HCT116 (cell line): Measurements from ENCODE around the gene SH3D19. TPM values are rescaled to one million over a fixed set of nuclear protein-coding genes. Genes with fewer than 3 reads are reported as not detected.

Experiments
- ATAC-seq: fragments of 200-7000 bp; cut with Tn5 transposase; 2 replicates; pipeline ENCODE4 v1.9.1; 2020; ENCODE audit warnings: mild to moderate bottlenecking, moderate library complexity
- BruUV-seq: library from RNA; stranded (reverse); fragments of 400-500 nt; replicated peaks from 2 replicates; lab custom pipeline; 2021; lab: Mats Ljungman, UMichigan
- CTCF ChIA-PET: fragments of 300-600 bp; sonication (Branson Sonifier 250); formaldehyde crosslinking; loops from one replicate; lab custom pipeline; 2021; ENCODE audit warnings: antibody characterized with exemption; lab: Charles Lee
- POLR2A ChIA-PET: fragments of 300-600, 350-600 bp; sonication (Branson Sonifier 250); formaldehyde crosslinking; loops from one replicate; lab custom pipeline; 2021; ENCODE audit warnings: antibody characterized with exemption; lab: Charles Lee
- RAD21 ChIA-PET, 2 experiments: fragments of 300-600 bp; sonication (Branson Sonifier 250); formaldehyde crosslinking; loops; one replicate each; lab custom pipeline; 2023; ENCODE audit warnings: low total read pairs in 2 of 2; ENCODE audit not compliant: uncharacterized antibody in 2 of 2, unreplicated experiment in 2 of 2, low non-redundant PET in 1 of 2; lab: Charles Lee
- DNase-seq: peaks from one replicate; pipeline ENCODE4 v3.0.0-alpha.2; 2010; ENCODE audit warnings: low read depth, low spot score
- H2AFZ ChIP-seq: fragments of 200-600 bp; shearing (Covaris generic), sonication (generic); 2 replicates; pipeline ENCODE4 v1.6.1; 2017; ENCODE audit warnings: low read depth, mixed run types, mixed read lengths, antibody characterized with exemption, low read length; ENCODE audit not compliant: poor library complexity, severe bottlenecking
- H3K27ac ChIP-seq: 2 replicates; pipeline ENCODE4 v1.5.1; 2012; ENCODE audit warnings: low read depth, low read length
- H3K27me3 ChIP-seq: fragments of 200-600 bp; sonication (generic); 2 replicates; pipeline ENCODE4 v1.6.1; 2016; ENCODE audit warnings: mixed run types, low read length, mixed read lengths; ENCODE audit not compliant: insufficient read depth
- H3K36me3 ChIP-seq, 2 experiments: fragments of 200-500 bp in 1 of 2; fragments of 200-600 bp in 1 of 2; sonication (Bioruptor generic) in 1 of 2; sonication (generic) in 1 of 2; 2 replicates each; pipeline versions ENCODE4 v1.5.1 to v1.6.1; 2014 to 2016; ENCODE audit warnings: low read length in 2 of 2, inconsistent platforms in 1 of 2, mixed read lengths in 1 of 2, mixed run types in 1 of 2; ENCODE audit not compliant: insufficient read depth in 2 of 2, control insufficient read depth in 1 of 2
- H3K4me1 ChIP-seq, 2 experiments: fragments of 200-600 bp in 1 of 2; sonication (generic) in 1 of 2; 2 replicates each; pipeline versions ENCODE4 v1.5.1 to v1.6.1; 2012 to 2017; ENCODE audit warnings: low read length in 2 of 2, inconsistent platforms in 1 of 2, mild to moderate bottlenecking in 1 of 2, mixed read lengths in 1 of 2, mixed run types in 1 of 2, moderate library complexity in 1 of 2; ENCODE audit not compliant: insufficient read depth in 2 of 2, control insufficient read depth in 1 of 2
- H3K4me2 ChIP-seq: fragments of 200-600 bp; sonication (generic); 2 replicates; pipeline ENCODE4 v1.6.1; 2017; ENCODE audit warnings: mixed run types, low read length, mixed read lengths
- H3K4me3 ChIP-seq, 2 experiments: fragments of 200-600 bp in 1 of 2; sonication (generic) in 1 of 2; replicated peaks in 1 of 2; 2 replicates each; pipeline ENCODE4 v1.5.1; 2011 to 2016; ENCODE audit warnings: low read length in 2 of 2, control low read depth in 1 of 2, low read depth in 1 of 2, mild to moderate bottlenecking in 1 of 2, mixed read lengths in 1 of 2, mixed run types in 1 of 2
- H3K79me2 ChIP-seq: fragments of 200-600 bp; sonication (generic); 2 replicates; pipeline ENCODE4 v1.6.1; 2017; ENCODE audit warnings: mild to moderate bottlenecking, mixed run types, low read length, moderate library complexity, mixed read lengths; ENCODE audit not compliant: insufficient read depth
- H3K9ac ChIP-seq: fragments of 200-600 bp; sonication (generic); 2 replicates; pipeline ENCODE4 v1.6.1; 2016; ENCODE audit warnings: low read length, mixed read lengths
- H3K9me2 ChIP-seq: fragments of 200-600 bp; sonication (generic), shearing (Covaris generic); 2 replicates; pipeline ENCODE4 v1.6.1; 2017; ENCODE audit warnings: mixed run types, mild to moderate bottlenecking, moderate library complexity; ENCODE audit not compliant: insufficient read depth
- H3K9me3 ChIP-seq, 2 experiments: fragments of 200-500 bp in 1 of 2; fragments of 200-600 bp in 1 of 2; sonication (Bioruptor generic) in 1 of 2; sonication (generic) in 1 of 2; 2 replicates each; pipeline ENCODE4 v1.6.1; 2014 to 2017; ENCODE audit warnings: low read length in 2 of 2, mixed read lengths in 2 of 2, inconsistent platforms in 1 of 2, low read depth in 1 of 2, mild to moderate bottlenecking in 1 of 2, mixed run types in 1 of 2, moderate library complexity in 1 of 2; ENCODE audit not compliant: control insufficient read depth in 1 of 2, insufficient read depth in 1 of 2
- H4K20me1 ChIP-seq: fragments of 200-600 bp; sonication (generic), shearing (Covaris generic); 2 replicates; pipeline ENCODE4 v1.6.1; 2017; ENCODE audit warnings: mixed run types, mild to moderate bottlenecking, moderate library complexity; ENCODE audit not compliant: insufficient read depth
- CBX3 ChIP-seq: IDR thresholded peaks from 2 replicates; pipeline ENCODE4 v1.6.1; 2012; ENCODE audit warnings: low read depth
- EGR1 ChIP-seq: IDR thresholded peaks from 2 replicates; pipeline ENCODE4 v1.6.1; 2012; ENCODE audit warnings: low read depth
- ELF1 ChIP-seq: IDR thresholded peaks from 2 replicates; pipeline ENCODE4 v1.6.1; 2012; ENCODE audit warnings: low read depth, borderline replicate concordance
- EZH2 ChIP-seq: fragments of 200-600 bp; sonication (generic); IDR thresholded peaks from 2 replicates; pipeline ENCODE4 v1.6.1; 2017; ENCODE audit warnings: antibody characterized with exemption, mixed run types
- EZH2phosphoT487 ChIP-seq: fragments of 200-600 bp; IDR thresholded peaks from 2 replicates; pipeline ENCODE4 v1.6.1; 2018; ENCODE audit warnings: antibody characterized with exemption, borderline replicate concordance
- FOSL1 ChIP-seq: IDR thresholded peaks from 2 replicates; pipeline ENCODE4 v1.6.1; 2012; ENCODE audit warnings: low read depth
- JUND ChIP-seq: IDR thresholded peaks from 2 replicates; pipeline ENCODE4 v1.6.1; 2012
- MAX ChIP-seq: IDR thresholded peaks from 2 replicates; pipeline ENCODE4 v1.6.1; 2012
- POLR2A ChIP-seq: IDR thresholded peaks from 2 replicates; pipeline ENCODE4 v1.7.0; 2011; ENCODE audit warnings: borderline replicate concordance; ENCODE audit not compliant: insufficient read depth, insufficient read length; ENCODE audit errors: extremely low read depth
- POLR2AphosphoS5 ChIP-seq: IDR thresholded peaks from 2 replicates; pipeline ENCODE4 v1.6.1; 2011; ENCODE audit warnings: mild to moderate bottlenecking, low read depth, low read length, moderate library complexity
- RAD21 ChIP-seq: IDR thresholded peaks from 2 replicates; pipeline ENCODE4 v1.6.1; 2012; ENCODE audit warnings: low read depth, mild to moderate bottlenecking
- REST ChIP-seq: IDR thresholded peaks from 2 replicates; pipeline ENCODE4 v1.6.1; 2012; ENCODE audit warnings: low read depth
- SIN3A ChIP-seq: IDR thresholded peaks from 2 replicates; pipeline ENCODE4 v1.6.1; 2012; ENCODE audit warnings: low read depth
- SP1 ChIP-seq: IDR thresholded peaks from 2 replicates; pipeline ENCODE4 v1.6.1; 2012; ENCODE audit warnings: low read depth
- SRF ChIP-seq: IDR thresholded peaks from 2 replicates; pipeline ENCODE4 v1.6.1; 2012; ENCODE audit warnings: low read depth
- ZBTB33 ChIP-seq: IDR thresholded peaks from 2 replicates; pipeline ENCODE4 v1.6.1; 2011; ENCODE audit warnings: mild to moderate bottlenecking, low read length, moderate library complexity; ENCODE audit not compliant: insufficient replicate concordance; ENCODE audit errors: extremely low read depth
- intact Hi-C: fragments of 100-400 bp; cut with micrococcal nuclease; formaldehyde crosslinking; loops from 2 replicates; pipeline ENCODE4 v1.10.0; 2022
- total RNA-seq: library from RNA; stranded (reverse); gene quantifications from one replicate; pipeline ENCODE4 v1.2.1, GENCODE V29; 2021; ENCODE audit not compliant: unreplicated experiment
- TF ChIP-seq, protein P1 (sequence below): IDR thresholded peaks from 2 replicates; pipeline ENCODE4 v1.6.1; 2012

Gene SH3D19
- total RNA-seq, 1 experiment from 2014 or later = 37.5 TPM

- H3K4me2 ChIP-seq = no peak overlapping the region
- CTCF ChIA-PET = interaction anchor here (1.8 kb wide), 1 partner anchor 14 kb away, joined by 4 read pairs; the partner anchor contains the start of gene PRSS48
These were observed 33.9 kb downstream of the SH3D19 start for GRCh38 chr4:151291485-151291884.

More at GRCh38 chr4:151291485-151291884, 33.9 kb downstream of the SH3D19 start:
- TF ChIP-seq JUND (no peak), EGR1 (no peak), SRF (no peak), SIN3A (no peak), POLR2AphosphoS5 (no peak), ZBTB33 (no peak), FOSL1 (no peak), EZH2 (no peak), SP1 (no peak), EZH2phosphoT487 (no peak), RAD21 (no peak), POLR2A (no peak), REST (no peak), ELF1 (no peak), CBX3 (no peak), MAX (no peak)
- TF ChIP-seq, protein P1, sequence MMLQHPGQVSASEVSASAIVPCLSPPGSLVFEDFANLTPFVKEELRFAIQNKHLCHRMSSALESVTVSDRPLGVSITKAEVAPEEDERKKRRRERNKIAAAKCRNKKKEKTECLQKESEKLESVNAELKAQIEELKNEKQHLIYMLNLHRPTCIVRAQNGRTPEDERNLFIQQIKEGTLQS = no peak
- peaks cover 46% of the 10 kb centered on the region for H3K79me2 ChIP-seq
- H3K4me3 ChIP-seq = no peak overlapping the region
- no peaks in the 10 kb centered on the region for H3K27me3 ChIP-seq
- H4K20me1 ChIP-seq = no peaks in the 10 kb centered on the region
- no peaks in the 10 kb centered on the region for H3K9me2 ChIP-seq
- no peaks in the 10 kb centered on the region for H3K9me3 ChIP-seq
- BruUV-seq = no TSS peak
- no peak overlapping the region for H3K9ac ChIP-seq
- H2AFZ ChIP-seq = no peak overlapping the region
- ATAC-seq = no peak
- no peak overlapping the region for H3K27ac ChIP-seq
- intact Hi-C loops = no loop called here
- DNase-seq = no peak
- no peaks in the 10 kb centered on the region for H3K36me3 ChIP-seq
- POLR2A ChIA-PET = no interaction called here
- H3K4me1 ChIP-seq = peaks cover 3 to 16% of the 10 kb centered on the region in 2 experiments; a peak in 3 of 4 replicates
- RAD21 ChIA-PET = no interaction called here
